Frontal cortex (tissue), 4 donors: ENCODE measurements around the gene ZMAT3. TPM values are rescaled to one million over a fixed set of nuclear protein-coding genes. Genes with fewer than 3 reads are reported as not detected.
"Not testable (repeated sequence)": the region's sequence is repeated elsewhere in the genome, so short reads cannot be mapped to it uniquely, and the experiment has no call there.

ENCODE experiments used
- DNase-seq, 2 donors: peaks; one replicate each; pipeline ENCODE4 v3.0.0; 2012; ENCODE audit warnings: low spot score in 2 of 2
- FAIRE-seq: peaks from 2 replicates; lab custom pipeline; 2012; peaks lifted over from hg19 to GRCh38; lab: Jason Lieb, UNC
- total RNA-seq: library from RNA; depleted of rRNA; stranded (reverse); fragments of >200 nt; gene quantifications from one replicate; pipeline ENCODE4 v1.2.3, GENCODE V29; 2014
- donor health status: control.
- donor health status: control.
- donor health status: control.

Gene ZMAT3, protein sequence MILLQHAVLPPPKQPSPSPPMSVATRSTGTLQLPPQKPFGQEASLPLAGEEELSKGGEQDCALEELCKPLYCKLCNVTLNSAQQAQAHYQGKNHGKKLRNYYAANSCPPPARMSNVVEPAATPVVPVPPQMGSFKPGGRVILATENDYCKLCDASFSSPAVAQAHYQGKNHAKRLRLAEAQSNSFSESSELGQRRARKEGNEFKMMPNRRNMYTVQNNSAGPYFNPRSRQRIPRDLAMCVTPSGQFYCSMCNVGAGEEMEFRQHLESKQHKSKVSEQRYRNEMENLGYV
- total RNA-seq: 6.1 TPM

DNA sequence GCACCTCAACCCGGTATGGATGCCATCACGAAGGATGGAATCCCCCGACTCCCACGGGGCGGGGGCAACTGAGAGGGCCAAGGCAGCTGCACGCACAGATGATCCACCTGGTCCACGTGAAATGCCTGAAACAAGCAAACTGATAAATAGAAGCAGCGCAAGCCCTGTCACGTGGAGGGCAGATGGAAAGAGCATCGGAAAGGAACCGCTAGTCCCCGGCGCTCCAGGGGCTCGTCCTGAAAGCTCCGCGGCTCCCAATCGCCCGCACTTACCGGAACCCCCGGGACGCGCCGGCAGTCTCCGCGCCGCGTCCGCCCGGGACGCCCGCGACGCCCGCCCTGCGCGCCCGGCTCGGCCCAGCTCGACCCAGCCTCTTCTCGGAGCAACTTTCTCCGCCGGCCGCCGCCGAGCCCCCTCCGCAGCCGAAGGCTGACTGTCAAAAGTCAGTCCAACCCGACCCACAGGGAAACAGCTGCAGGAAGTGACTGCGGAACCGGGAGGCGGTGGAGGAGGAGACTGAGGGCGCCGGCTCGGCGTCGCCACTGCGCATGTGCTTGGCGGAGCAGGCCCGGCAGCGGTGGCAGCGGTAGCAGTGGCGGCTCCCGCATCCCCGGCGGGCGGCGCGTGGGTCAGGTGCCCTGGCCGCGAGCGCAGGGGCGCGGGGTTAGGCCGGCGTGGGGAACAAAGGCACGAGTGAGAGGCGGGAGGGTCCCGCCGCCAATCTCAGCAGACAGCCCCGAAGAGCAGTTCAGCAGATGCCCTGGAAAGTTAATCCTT is at the start of gene ZMAT3:
Gene ZMAT3, minus strand, starts transcription at position 487 of the 777 bp plus-strand sequence. CDS start 4,057 bp downstream, outside the sequence.
- peak; percentile 85 to 86 for DNase-seq
- no peak for FAIRE-seq

DNA sequence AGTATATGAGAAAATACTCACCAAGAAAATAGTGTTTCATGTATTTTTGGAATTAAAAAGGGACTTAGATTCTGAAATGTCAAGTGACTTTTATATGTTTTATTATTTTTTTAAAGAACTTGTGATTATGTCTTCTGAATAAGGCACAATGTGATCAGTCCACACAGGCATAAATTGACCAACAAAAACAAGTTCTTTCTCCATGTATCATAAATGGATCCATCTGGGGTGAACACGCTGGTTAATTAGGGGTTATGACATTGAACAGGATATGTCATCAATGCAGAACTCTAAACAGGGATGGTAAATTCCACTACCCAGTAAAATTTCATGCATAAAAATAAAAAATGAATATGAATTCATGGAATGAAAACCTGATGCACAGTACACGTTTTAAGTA is 45.2 kb upstream of the ZMAT3 start:
- FAIRE-seq: peak; percentile 3
- no peak for DNase-seq

DNA sequence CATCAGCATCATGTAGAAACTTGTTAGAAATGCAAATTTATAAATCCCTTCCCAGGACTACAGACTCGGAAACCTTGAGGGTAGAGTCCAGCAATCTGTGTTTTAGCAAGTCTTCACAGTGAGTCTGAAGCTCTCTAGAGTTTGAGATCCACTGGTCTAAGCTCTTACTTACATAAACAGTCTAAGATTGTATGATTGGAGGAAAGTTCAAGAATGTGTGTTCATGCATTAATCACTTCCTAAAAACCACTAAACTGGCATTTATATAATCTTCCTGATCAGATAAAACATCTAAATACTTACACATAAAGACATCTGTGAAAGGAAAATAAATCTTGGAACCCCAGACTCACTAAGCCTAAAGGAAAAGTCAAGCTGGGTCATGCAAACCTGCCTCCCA is 43.8 kb upstream of the ZMAT3 start:
- DNase-seq, FAIRE-seq: not testable (repeated sequence)

- FAIRE-seq (no peak), DNase-seq (no peak)
Measured at GRCh38 chr3:179113903-179114302, 42.3 kb upstream of the ZMAT3 start.

DNA sequence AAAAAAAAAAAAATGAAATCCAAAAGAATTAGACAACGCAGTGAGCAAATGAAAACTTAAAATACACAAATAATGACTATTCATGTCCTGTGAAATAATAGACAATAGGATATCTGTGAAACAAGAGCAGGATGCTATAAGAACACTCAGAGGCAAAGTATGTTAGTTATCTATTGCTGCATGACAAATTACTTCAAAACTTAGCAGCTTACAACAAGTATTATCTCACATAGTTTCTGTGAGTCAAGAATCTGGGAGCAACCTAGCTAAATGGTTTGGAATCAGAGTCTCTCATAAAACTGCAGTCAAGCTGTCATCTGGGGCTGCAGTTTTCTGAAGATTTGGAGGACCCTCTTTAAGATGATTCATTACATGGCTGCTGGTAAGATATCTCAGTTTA is 36.5 kb upstream of the ZMAT3 start:
- FAIRE-seq (no peak), DNase-seq (no peak)

GRCh38 chr3:179107617-179108016 is 36.0 kb upstream of the ZMAT3 start:
- DNase-seq (no peak), FAIRE-seq (no peak)

DNA sequence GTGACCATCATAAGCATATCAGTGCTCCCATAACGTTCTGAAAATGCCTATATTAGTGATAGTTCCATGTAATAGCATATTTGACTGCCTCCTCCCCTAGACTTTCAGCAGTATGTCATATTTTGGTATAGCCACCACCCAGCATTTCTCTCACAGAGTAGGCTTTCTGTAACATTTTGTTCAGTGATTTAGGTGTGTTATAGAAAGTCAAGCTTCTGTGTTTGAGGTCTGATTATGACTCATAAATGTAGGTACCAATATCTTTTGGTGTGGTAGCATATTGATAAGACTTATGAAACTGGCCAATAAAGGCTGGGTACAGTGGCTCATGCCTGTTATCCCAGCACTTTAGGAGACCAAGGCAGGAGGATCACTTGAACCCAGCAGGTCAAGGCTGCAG is 34.3 kb upstream of the ZMAT3 start:
- FAIRE-seq: no peak
- no peak for DNase-seq

- FAIRE-seq (no peak), DNase-seq (no peak)
Measured at GRCh38 chr3:179100652-179101051, 29.0 kb upstream of the ZMAT3 start.

GRCh38 chr3:179098388-179099077 is 26.9 kb upstream of the ZMAT3 start:
- FAIRE-seq: no peak
- peak in 1 of 2 donors; percentile 8 for DNase-seq

DNA sequence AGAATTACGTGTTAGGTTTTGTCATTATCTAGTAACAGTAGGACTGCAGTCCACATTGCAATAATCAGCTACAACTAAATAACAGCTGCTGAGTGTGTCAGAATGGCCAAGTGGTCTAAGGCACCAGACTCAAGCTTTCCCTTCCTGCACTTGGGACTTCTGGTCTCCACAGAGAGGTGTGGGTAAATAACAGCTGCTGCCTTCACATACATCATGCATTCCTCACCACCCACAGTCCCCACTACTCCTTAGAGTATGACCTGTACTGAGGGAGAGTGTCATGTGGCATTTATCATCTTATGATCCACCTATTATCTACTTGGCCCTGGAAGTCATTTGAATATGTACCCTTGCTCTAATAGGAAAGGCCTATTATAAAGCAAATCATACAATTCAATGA is 22.2 kb upstream of the ZMAT3 start:
- no peak for FAIRE-seq
- DNase-seq: no peak

- FAIRE-seq (no peak), DNase-seq (no peak)
Measured at GRCh38 chr3:179091113-179091512, 19.5 kb upstream of the ZMAT3 start.

- DNase-seq (no peak), FAIRE-seq (no peak)
Measured at GRCh38 chr3:179088306-179088705, 16.7 kb upstream of the ZMAT3 start.

- FAIRE-seq: no peak
- no peak for DNase-seq
Measured at GRCh38 chr3:179083977-179084376, 12.4 kb upstream of the ZMAT3 start.

DNA sequence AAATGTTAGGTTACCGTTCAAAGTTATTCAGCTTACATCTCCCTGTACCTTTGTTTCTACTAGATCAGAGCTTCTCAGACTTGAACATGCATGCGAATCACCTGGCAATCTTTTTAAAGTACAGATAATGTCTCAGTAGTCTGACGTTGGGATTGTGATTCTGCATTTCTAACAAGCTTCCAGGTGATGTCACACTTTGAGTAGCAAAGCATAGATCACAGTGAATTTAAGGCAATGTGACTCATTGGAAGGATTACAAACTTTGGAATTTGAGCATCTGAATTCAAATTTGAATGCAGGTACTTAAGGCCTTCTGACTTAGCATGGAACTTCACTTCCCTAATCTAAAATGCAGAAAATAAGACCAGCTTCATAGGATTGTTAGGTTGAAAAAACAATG is 10.8 kb upstream of the ZMAT3 start:
- DNase-seq: no peak
- FAIRE-seq: no peak

GRCh38 chr3:179081885-179082284 is 10.3 kb upstream of the ZMAT3 start:
- DNase-seq (no peak), FAIRE-seq (no peak)

DNA sequence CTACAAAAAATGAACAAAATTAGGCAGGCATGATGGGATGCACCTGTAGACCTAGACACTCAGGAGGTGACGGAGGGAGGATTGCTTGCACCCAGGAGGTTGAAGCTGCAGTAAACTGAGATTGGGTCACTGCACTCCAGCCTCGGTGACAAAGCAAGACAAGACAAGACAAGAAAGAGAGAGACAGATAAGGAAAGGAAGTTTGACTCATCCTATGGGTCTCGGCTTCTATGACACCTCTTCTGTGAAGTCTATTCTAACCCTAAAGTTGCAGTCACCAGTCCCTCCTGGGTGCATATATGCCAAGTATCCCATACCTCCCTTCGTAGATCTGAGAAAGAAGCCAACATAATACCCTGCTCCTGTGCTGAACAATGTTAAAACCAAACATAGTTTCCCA is 7.9 kb upstream of the ZMAT3 start:
- DNase-seq (no peak), FAIRE-seq (no peak)

DNA sequence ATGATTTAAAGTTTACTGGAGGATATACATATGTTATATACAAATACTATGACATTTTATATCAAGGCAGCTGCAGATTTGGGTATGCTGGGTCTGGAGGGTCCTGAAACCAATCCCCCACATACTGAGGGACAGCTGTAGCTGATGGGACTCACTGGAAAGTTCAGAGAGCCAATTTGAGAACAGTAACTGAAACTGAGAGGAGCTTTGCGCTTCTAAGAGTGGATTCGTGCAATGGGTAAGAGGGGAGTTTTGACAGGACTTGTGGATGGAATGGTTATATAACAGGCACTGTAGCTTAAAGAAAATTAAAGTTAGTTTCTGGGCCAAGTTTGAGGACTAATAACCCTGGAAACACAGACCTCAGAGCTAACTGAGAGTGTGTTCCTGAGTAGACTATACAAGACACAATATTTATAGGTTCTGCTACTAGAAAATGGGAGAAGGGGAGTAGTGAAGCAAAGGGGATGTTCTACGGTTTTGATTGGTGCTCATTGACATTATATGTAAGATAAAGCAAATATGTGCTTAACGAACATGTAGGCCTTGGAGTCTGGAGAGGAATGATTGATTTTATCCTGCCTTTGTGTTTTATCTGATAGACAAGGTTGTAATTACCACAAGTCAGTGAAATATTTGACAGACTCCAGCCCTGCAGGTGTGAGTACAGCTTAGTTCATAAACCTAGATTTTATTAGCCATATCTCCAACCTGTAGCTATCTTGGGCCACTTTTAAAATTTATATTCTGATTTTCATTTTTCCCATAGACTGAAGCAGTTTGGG is 4.8 kb upstream of the ZMAT3 start:
- FAIRE-seq: no peak
- DNase-seq: no peak

DNA sequence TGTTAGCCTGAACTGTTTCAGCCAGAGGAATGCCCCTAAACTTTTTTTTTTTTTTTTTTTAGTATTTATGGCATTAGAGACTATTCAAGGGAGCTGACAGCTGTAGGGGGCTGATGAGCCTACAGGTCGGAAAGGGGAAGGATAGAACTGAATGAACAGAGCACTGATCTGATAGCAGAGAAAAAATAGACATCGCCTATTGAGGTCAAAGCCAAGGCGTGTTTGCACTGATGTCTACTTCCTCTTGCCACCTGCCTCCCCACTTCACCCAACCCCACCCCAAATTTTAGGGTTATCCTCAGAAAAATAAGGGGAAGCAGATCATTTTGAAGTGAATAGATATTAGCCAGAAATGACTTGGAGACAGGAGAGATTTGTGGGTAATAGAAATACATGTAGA is 3.0 kb upstream of the ZMAT3 start:
- DNase-seq: no peak
- FAIRE-seq: no peak

DNA sequence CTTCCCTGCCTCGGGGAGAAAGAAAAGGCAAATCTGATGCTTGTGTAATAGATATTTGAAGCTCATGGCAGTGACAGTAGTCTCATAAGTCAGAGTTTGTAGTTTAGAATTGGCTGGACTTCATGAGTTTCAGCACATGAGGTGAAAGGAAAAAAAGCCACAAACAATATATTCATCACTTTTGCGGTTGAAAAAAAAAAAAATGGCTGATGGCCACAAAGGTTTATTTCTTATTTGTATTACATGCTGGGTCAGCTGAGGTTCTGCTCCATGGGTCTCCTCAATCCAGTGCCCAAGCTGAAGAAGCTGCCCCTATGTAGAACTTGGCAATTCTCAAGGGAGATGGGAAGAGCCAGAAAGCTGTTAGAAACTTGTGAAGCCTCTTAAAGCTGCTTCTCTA is 2.2 kb upstream of the ZMAT3 start:
- DNase-seq (no peak), FAIRE-seq (no peak)

GRCh38 chr3:179072100-179072438 is 460 bp upstream of the ZMAT3 start:
- FAIRE-seq: no peak
- DNase-seq: no peak

DNA sequence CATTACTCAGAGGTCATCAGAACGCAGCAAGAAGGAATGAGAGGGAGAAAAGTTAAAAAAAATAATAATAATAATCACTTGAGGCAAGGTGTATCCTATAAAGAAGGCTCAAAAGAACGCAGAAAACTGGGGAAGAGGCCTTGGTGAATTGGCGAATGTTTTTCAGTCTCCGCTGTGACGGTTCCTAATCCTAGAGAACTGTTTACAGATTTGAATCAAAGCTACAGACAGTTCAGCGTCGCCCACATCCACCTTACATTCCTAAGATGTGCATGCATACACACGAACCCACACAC is 634 bp downstream of the ZMAT3 start:
- DNase-seq (no peak), FAIRE-seq (no peak)
